Epithelial cell of esophagus (primary cell): Measurements from ENCODE around the gene MTUS2.

Experiments
- DNase-seq: peaks from one replicate; pipeline ENCODE4 v3.0.0; 2010; ENCODE audit warnings: low read depth
- H3K4me3 ChIP-seq: 2 replicates; pipeline ENCODE4 v1.5.1; 2011; ENCODE audit warnings: mild to moderate bottlenecking, low read length, control low read depth
- TF ChIP-seq, protein P1 (sequence below): IDR thresholded peaks from 2 replicates; pipeline ENCODE4 v1.5.1; 2011; ENCODE audit warnings: low read depth, mild to moderate bottlenecking, low read length, control low read depth, inconsistent platforms; ENCODE audit not compliant: insufficient read depth; ENCODE audit errors: missing control alignments

The MTUS2 gene

GRCh38 chr13:29255567-29255966 is 435.4 kb downstream of the MTUS2 start:
- TF ChIP-seq, protein P1, sequence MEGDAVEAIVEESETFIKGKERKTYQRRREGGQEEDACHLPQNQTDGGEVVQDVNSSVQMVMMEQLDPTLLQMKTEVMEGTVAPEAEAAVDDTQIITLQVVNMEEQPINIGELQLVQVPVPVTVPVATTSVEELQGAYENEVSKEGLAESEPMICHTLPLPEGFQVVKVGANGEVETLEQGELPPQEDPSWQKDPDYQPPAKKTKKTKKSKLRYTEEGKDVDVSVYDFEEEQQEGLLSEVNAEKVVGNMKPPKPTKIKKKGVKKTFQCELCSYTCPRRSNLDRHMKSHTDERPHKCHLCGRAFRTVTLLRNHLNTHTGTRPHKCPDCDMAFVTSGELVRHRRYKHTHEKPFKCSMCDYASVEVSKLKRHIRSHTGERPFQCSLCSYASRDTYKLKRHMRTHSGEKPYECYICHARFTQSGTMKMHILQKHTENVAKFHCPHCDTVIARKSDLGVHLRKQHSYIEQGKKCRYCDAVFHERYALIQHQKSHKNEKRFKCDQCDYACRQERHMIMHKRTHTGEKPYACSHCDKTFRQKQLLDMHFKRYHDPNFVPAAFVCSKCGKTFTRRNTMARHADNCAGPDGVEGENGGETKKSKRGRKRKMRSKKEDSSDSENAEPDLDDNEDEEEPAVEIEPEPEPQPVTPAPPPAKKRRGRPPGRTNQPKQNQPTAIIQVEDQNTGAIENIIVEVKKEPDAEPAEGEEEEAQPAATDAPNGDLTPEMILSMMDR, result no peak
- no peak for DNase-seq
- H3K4me3 ChIP-seq, result no peak overlapping the region

DNA sequence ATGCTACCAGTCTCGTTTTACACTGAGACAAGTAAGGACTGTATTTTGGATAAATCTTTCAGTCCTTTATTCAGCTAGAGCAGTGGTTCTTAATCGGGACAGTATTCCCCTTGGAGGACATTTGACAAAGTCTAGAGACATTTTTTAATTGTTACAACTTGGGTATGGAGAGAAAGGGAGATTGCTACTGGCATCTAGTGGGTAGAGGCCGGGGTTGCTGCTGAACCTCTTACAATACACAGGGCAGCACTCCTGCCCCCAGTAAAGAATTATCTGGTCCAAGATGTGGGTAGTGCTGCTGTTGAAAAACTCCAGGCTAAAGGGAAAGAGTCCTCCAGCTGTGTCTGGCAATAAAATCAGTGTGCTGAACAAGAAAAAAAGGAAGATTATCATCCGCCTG is 440.5 kb downstream of the MTUS2 start:
- H3K4me3 ChIP-seq, result no peak overlapping the region
- TF ChIP-seq, protein P1, result no peak
- DNase-seq, result no peak

- TF ChIP-seq, protein P1, result no peak
- H3K4me3 ChIP-seq, result no peak overlapping the region
- no peak for DNase-seq
These were observed 446.1 kb downstream of the MTUS2 start for GRCh38 chr13:29266261-29266660.

GRCh38 chr13:29266756-29267733 is 446.9 kb downstream of the MTUS2 start:
- H3K4me3 ChIP-seq, result no peak overlapping the region
- TF ChIP-seq, protein P1, result no peak
- DNase-seq, result no peak

DNA sequence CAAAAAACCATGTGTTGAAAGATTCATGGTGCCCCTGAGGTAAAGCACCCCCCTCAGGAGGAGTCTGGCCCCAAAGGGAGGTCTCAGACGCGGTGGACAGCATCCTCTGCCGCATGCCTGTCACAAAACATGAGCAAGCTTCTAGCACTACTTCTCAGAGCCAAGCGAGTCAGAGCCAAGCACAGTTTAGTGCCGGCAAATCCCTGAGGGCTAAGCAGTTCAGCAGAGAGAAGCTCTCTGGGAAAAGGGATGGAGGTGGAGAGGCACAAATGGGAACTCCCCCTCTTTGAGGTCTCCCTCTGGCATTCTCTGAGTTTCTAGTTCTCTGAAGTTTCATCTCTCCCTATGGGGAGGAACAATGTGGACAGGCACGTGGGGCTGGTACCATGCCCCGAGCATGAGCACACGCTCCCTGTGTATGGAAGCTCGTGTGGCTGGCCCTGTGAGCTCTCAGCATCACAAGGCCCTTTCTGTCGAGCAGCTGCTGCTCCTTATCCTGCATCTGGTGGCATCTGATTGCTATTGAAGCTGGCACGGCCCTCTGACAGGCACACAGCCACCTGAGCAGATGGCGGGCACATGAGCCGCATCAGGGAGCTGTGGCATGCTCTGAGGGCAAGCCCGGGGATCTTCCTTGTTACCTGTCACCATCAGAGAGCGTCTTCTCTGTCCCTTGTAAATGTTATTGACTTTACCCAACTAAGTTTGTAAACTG is 450.3 kb downstream of the MTUS2 start:
- H3K4me3 ChIP-seq, result no peak overlapping the region
- DNase-seq, result no peak
- TF ChIP-seq, protein P1, result no peak

GRCh38 chr13:29271606-29272005 is 451.5 kb downstream of the MTUS2 start:
- no peak overlapping the region for H3K4me3 ChIP-seq
- TF ChIP-seq, protein P1, result no peak
- DNase-seq, result no peak
